NCI-H128 (cell line): Measurements from ENCODE around the gene OR9A4.

Experiments used
- DNase-seq: peaks from one replicate; lab custom pipeline; 2025; ENCODE audit not compliant: unreplicated experiment; lab: John Stamatoyannopoulos, UW

The OR9A4 gene

GRCh38 chr7:141946796-141947195 lies 30.6 kb downstream of the OR9A4 start, which contains the start of gene CLEC5A:
CLEC5A (minus strand) TSS chr7:141946974; CDS start chr7:141946292, 682 bp downstream.
- DNase-seq = no peak

- DNase-seq = no peak
Measured at GRCh38 chr7:141949021-141949420, 32.8 kb downstream of the OR9A4 start.

GRCh38 chr7:141949451-141949850 lies 33.3 kb downstream of the OR9A4 start:
- DNase-seq = no peak

GRCh38 chr7:141949911-141950310 lies 33.7 kb downstream of the OR9A4 start:
- DNase-seq = no peak

GRCh38 chr7:141950806-141951205 lies 34.6 kb downstream of the OR9A4 start:
- DNase-seq = no peak

- DNase-seq = no peak
Measured at GRCh38 chr7:141952461-141952860, 36.3 kb downstream of the OR9A4 start.

GRCh38 chr7:141954334-141954733 lies 38.1 kb downstream of the OR9A4 start:
- DNase-seq = no peak

- no peak for DNase-seq
Measured at GRCh38 chr7:141956084-141956483, 39.9 kb downstream of the OR9A4 start.

GRCh38 chr7:141960687-141961422 lies 44.7 kb downstream of the OR9A4 start:
- DNase-seq = no peak
